Stimulated activated effector memory CD8-positive, alpha-beta T cell treated with anti-CD3 and anti-CD28 coated beads, Interleukin-12 subunit alpha, Interleukin-12 subunit beta, amount 100 ng/mL, for 72 hours (primary cell): ENCODE data around the gene CALML5.
A peak's percentile ranks its signal among the peaks of the same experiment; 100 is the strongest.

Experiments used
- ATAC-seq: fragments of 150-1000 bp; cut with Tn5 transposase; 2 replicates; pipeline ENCODE4 v1.10.0; 2021
- DNase-seq, 2 donors: peaks; one replicate each; pipeline ENCODE4 v3.0.0; 2021 to 2022; ENCODE audit warnings: low spot score in 2 of 2
- H3K27ac Mint-ChIP-seq: one replicate; pipeline ENCODE4 v1.8.0; 2022; ENCODE audit warnings: mild to moderate bottlenecking, mixed read lengths
- H3K36me3 Mint-ChIP-seq: one replicate; pipeline ENCODE4 v1.8.0; 2022; ENCODE audit warnings: mild to moderate bottlenecking, mixed read lengths
- H3K4me1 Mint-ChIP-seq: one replicate; pipeline ENCODE4 v1.8.0; 2022; ENCODE audit warnings: mixed read lengths
- H3K4me3 Mint-ChIP-seq: one replicate; pipeline ENCODE4 v1.8.0; 2022; ENCODE audit warnings: mild to moderate bottlenecking, mixed read lengths
- H3K9me3 Mint-ChIP-seq: one replicate; pipeline ENCODE4 v1.8.0; 2022; ENCODE audit warnings: mixed read lengths

Gene CALML5

DNA sequence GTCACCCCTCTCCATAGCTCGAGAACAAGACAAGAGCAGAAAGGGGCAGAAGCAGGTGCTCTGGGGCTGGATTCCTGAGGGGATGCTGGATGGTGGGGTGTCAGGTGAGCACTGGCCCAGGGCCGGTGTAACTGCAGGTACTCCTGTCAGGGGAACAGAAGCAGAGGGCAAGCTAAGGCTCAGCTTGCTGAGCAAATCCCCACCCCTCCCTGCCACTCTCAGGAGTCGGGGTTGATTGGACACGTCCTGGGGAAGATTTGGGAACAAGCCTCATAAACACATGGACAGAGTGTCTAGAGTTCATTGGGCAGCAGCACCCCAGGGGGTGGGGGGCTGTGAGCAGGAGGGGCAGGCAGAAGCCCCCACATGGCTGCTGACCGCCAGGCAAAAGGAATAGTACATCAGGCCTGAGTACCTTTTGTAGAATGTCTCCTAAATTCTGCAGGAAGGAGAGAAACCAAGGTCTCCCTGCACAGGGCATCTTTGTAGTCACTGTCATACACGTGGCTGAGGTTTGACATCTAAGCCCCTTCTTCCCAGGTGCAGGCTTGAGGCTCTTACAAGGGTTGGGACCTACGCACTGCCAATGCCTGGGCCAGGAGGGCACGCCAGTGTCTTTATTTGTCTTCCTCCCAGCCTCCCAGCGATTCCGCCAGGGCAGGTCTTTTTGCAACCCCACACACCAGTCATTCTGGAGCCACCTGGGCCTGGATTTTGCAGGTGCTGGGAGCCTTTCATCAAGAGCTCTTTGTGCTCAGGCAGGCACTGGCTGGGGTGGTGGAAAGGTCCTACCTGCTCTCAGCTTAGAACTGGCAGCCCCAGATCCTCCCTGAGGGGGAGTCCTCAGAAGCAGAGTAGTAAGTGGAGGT lies 28.2 kb upstream of the CALML5 start:
- H3K4me3 Mint-ChIP-seq, result no peak overlapping the region
- H3K27ac Mint-ChIP-seq, result no peak overlapping the region
- no peaks in the 10 kb centered on the region for H3K36me3 Mint-ChIP-seq
- DNase-seq, result no peak
- ATAC-seq, result no peak
- H3K4me1 Mint-ChIP-seq, result no peaks in the 10 kb centered on the region
- no peaks in the 10 kb centered on the region for H3K9me3 Mint-ChIP-seq

DNA sequence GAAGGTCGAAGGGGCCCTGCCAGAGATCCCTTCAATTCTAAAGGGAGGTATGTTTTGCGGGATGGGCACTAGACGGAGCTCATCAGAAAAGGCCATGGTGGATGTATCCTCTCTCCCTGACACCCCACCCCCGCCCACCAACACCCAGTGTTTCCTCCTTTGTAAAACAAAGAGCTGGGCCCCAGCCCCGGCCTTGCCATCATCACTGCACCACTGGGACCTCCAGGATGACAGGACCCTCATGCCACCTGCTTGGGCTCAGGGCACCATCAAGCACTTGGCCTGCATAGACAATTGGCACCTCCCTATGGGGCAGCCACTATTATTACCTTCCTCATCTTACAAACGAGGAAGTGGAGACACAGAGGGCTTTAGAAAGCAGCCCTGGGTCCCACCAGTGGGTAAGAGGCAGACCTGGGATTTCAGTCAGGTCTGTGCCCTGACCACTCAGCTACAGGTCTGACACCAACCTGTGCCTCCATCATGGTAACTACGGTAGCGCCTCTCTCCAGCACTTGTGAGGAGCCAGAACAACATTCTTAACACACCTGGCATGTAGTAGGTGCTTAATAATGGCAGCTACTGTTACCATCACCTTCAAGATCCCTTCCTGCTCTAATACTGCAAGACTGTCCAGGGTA lies 27.4 kb upstream of the CALML5 start:
- no peak for ATAC-seq
- H3K4me3 Mint-ChIP-seq, result no peak overlapping the region
- H3K27ac Mint-ChIP-seq, result no peak overlapping the region
- H3K4me1 Mint-ChIP-seq, result no peaks in the 10 kb centered on the region
- H3K36me3 Mint-ChIP-seq, result no peaks in the 10 kb centered on the region
- no peak for DNase-seq
- no peaks in the 10 kb centered on the region for H3K9me3 Mint-ChIP-seq

DNA sequence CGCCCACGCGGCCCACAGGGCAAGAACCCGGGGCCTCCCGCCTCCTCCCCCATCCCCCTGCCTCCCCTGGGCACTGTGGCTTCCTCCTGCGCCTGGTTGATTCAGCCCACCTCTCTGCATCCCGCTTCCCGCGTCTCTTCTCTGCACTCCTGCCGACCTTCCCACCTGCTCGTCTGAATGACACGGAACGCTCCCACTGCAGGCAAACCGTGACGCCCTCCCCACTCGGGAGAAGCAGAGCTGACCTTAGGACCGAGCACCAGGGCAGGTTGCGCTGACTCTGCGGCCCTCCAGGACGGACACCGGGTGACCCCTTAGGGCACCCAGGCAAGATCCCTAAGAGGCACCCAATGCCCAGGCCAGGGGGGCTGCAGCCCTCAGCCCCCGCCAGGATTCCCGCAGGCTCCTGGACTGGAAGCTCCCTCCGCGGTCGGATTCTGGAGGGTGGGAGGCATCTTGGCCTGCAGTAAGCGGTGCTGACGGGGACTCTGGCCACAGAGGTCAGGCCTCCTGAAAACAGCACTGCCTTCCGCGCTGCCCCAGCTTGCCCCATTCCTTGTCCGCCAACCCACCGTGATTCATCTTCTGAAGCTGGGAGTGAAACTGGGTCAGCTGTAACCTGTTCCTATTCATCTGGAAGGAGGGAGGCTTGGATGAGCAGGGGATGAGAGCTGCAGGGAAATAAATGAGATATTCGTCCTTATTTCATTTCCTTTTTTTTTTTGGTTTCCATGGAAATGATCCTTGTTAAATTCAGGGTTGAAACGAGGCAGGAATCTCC lies 26.4 kb upstream of the CALML5 start:
- H3K4me3 Mint-ChIP-seq, result no peak overlapping the region
- H3K36me3 Mint-ChIP-seq, result no peaks in the 10 kb centered on the region
- H3K27ac Mint-ChIP-seq, result no peak overlapping the region
- no peak for DNase-seq
- no peaks in the 10 kb centered on the region for H3K9me3 Mint-ChIP-seq
- no peak for ATAC-seq
- no peaks in the 10 kb centered on the region for H3K4me1 Mint-ChIP-seq

DNA sequence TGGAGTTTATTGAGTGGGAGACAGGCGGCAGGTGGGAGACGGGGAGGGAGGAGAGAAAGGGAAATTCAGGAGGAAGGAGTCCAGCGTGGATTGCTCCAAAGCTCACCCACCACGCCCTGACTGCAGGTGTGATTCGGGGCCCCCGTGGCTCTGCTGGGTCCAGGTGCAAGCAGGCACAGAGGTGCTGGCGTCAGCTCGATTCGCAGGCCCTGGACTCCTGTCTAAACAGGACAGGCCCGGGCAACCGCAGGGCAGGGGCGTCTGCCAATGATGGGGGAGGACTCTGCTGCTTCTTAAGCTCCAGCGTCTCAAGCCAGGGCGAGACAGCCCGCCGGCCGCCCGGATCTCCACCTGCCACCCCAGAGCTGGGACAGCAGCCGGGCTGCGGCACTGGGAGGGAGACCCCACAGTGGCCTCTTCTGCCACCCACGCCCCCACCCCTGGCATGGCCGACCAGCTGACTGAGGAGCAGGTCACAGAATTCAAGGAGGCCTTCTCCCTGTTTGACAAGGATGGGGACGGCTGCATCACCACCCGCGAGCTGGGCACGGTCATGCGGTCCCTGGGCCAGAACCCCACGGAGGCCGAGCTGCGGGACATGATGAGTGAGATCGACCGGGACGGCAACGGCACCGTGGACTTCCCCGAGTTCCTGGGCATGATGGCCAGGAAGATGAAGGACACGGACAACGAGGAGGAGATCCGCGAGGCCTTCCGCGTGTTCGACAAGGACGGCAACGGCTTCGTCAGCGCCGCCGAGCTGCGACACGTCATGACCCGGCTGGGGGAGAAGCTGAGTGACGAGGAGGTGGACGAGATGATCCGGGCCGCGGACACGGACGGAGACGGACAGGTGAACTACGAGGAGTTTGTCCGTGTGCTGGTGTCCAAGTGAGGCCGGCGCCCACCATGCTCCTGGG lies 25.5 kb upstream of the CALML5 start, which contains the start of gene CALML3:
CALML3 (plus strand) TSS at position 321 of the 920 bp plus-strand sequence; CDS start at position 446, 125 bp downstream.
- Mint-ChIP-seq H3K27ac (no peak within 1 kb of the TSS), H3K9me3 (no peaks in the 10 kb centered on the region)
- no peak for ATAC-seq

DNA sequence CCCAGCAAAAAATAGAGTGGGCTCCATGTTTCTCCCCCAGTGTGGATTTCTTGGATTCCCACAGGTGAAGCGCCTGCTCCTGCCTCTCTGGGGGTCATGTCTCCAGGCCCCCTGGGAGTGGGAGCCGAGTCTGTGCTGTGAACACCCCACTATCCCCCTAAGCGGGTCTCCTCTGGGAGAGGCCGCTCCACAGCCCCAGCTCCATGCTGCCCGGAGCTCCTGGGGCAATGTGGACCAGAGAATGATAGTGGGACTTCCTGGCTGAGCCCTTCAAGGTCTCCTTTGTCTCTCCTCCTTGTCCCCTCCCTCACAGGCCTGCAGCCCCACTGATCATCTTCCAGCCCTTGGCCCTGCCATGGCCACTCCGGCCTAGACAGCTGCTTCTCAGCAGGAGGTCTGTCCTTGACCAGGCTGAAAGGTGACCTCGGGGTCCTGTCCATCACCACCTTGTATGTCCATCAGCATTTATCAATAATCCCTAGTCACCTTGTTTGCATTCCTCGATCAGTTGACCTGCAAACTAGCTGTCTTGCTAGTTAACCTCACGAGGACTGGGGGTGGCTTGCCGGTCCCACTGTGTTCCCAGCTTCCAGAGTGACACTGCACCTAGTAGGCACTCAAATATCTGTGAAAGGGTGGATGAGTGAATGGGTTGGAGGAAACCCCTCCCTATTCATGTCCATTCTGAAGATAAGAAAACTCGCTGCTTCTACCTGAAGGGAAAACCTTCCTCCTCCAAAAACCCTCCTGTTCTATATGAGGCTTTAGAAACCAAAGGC lies 24.6 kb upstream of the CALML5 start:
- no peaks in the 10 kb centered on the region for H3K9me3 Mint-ChIP-seq
- H3K36me3 Mint-ChIP-seq, result no peaks in the 10 kb centered on the region
- H3K4me1 Mint-ChIP-seq, result no peaks in the 10 kb centered on the region
- DNase-seq (no peak), ATAC-seq (no peak)
- H3K4me3 Mint-ChIP-seq, result no peak overlapping the region
- H3K27ac Mint-ChIP-seq, result no peak overlapping the region

More for the DNA sequence above, 25.5 kb upstream of the CALML5 start, which contains the start of gene CALML3:
- DNase-seq, result no peak
- H3K4me3 Mint-ChIP-seq, result no peak within 1 kb of the TSS
- H3K4me1 Mint-ChIP-seq, result no peaks in the 10 kb centered on the region
- H3K36me3 Mint-ChIP-seq, result no peaks in the 10 kb centered on the region

DNA sequence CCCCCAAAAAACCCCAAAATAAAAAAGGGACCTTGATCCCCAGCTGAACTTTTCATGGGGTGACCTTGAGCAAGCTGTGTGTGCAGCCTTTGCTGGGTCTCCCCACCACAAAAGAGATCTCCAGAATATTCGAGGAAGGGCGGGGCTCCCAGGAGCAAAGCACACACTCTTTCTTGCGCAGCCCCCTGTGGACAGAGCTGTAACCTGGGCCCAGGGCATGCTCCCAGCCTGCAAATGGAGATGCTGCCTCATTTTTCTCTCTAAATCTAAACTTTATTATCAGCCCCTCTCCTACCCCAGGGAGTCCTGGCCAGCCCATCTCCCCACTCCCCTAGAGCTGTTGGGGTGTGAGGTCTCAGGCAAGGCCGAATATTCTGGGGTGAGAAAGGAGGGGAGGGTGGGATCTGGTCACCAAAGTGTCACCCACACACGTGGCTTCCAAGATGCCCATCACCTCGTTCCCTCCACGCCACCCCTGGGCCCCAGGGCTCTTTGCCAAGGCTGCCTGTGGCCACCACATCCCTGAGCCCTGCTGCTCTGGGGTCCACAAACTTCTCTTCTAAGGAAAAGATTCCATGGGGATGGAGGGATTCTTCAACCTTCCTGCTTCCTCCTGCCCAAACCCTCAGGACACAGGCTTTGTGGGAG lies 23.7 kb upstream of the CALML5 start:
- ATAC-seq (no peak), DNase-seq (no peak)
- Mint-ChIP-seq H3K36me3 (no peaks in the 10 kb centered on the region), H3K27ac (no peak overlapping the region), H3K9me3 (no peaks in the 10 kb centered on the region), H3K4me1 (no peaks in the 10 kb centered on the region), H3K4me3 (no peak overlapping the region)

DNA sequence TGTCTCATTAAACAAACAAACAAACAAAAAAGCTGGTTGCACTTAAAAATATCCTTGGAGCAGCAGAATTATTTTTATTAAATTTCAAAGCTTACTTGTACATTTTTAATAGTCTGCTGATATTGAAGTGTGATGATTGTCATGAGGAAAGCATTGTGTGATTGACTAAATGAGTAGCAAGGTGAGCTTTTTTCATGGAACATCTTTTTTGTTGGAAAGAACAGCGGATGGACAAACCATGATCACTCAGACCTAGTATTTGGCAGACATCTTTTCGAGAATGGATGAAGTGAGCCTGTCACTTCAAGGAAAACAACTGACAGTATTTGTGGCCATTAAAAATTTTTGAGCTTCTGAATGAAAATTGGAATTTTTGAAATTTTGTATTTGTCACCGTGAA lies 19.7 kb upstream of the CALML5 start:
- no peaks in the 10 kb centered on the region for H3K9me3 Mint-ChIP-seq
- H3K4me3 Mint-ChIP-seq, result no peak overlapping the region
- DNase-seq (no peak), ATAC-seq (no peak)
- no peaks in the 10 kb centered on the region for H3K36me3 Mint-ChIP-seq
- no peak overlapping the region for H3K27ac Mint-ChIP-seq
- H3K4me1 Mint-ChIP-seq, result no peaks in the 10 kb centered on the region

DNA sequence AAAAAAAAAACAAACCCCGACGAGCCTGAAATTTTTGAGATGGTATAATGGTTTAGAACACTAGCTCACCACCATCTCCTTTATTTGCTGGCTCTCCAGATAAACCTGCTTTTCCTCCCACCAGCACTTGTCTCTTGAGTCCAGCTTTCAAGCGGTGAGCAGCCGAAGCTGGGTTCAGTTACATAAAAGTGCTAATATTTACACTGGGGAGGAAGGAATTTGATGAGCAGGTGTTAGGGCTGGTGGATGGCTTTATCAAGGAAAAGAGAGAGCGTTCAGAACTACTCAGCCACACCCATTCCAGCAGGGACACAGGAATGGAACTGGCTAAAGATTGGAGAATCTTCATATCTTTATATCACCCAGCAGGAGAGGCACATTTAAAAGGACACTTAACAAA lies 18.8 kb upstream of the CALML5 start:
- Mint-ChIP-seq H3K4me3 (no peak overlapping the region), H3K27ac (no peak overlapping the region), H3K4me1 (no peaks in the 10 kb centered on the region), H3K36me3 (no peaks in the 10 kb centered on the region), H3K9me3 (no peaks in the 10 kb centered on the region)
- ATAC-seq (no peak), DNase-seq (no peak)

DNA sequence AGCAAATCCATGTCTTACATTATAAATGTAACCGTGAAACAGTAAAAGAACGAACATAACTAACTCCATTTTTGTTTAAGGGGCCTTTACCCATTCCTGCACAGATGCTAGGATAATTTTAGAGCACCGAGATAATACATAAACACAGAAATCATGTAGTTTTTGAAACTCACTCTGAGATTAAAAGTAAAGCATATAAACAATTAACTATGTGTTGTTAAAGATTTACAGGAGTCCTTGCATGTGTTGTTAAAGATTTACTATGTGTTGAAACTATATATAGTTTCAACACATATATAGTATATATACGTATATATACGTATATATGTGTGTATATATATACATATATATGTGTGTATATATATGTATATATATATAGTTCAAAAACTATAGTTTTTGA lies 18.2 kb upstream of the CALML5 start:
- H3K4me3 Mint-ChIP-seq, result no peak overlapping the region
- ATAC-seq, result no peak
- no peaks in the 10 kb centered on the region for H3K36me3 Mint-ChIP-seq

DNA sequence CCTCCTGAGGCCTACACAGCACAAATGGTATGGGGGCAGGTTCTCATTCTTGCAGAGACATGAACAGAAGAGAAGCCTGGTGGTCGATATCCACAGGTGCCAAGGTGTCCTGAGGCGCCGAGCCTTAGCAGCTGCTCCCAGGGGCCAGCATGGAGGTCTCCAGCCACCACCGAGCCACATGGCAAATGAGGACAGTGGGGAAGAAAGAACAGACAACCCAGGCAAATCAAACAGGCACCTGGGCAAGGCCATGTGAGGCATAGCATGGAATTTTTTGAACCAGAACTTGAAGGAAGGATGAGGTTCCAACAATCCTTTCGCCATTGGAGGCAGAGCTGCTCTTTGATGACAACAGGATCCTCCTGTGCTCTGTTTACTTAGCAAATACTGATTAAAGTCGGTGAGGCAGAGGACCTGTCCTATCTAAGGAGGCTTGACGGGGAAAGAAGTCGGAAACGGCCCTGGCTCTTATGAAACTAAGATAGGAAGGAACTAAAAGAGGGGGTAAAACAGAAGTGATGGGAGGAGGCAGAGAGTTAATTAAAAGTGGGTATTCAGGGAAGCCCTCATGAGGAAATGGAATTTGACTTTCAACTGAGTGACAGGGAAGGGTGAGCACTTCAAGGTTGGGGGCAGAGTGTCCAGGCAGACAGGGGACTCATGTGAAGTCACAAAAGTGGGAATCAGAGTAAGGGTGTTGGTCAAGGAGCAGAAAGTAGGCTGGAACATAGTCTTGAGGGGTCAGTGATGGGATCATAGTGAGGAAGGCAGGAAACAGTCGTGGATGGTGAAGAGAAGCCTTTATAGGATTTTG lies 16.8 kb upstream of the CALML5 start:
- DNase-seq (no peak), ATAC-seq (no peak)
- H3K27ac Mint-ChIP-seq, result no peak overlapping the region
- no peaks in the 10 kb centered on the region for H3K36me3 Mint-ChIP-seq
- no peaks in the 10 kb centered on the region for H3K9me3 Mint-ChIP-seq
- H3K4me3 Mint-ChIP-seq, result no peak overlapping the region
- H3K4me1 Mint-ChIP-seq, result no peaks in the 10 kb centered on the region

More for the DNA sequence above, 18.2 kb upstream of the CALML5 start:
- Mint-ChIP-seq H3K9me3 (no peaks in the 10 kb centered on the region), H3K27ac (no peak overlapping the region), H3K4me1 (no peaks in the 10 kb centered on the region)
- DNase-seq, result no peak

DNA sequence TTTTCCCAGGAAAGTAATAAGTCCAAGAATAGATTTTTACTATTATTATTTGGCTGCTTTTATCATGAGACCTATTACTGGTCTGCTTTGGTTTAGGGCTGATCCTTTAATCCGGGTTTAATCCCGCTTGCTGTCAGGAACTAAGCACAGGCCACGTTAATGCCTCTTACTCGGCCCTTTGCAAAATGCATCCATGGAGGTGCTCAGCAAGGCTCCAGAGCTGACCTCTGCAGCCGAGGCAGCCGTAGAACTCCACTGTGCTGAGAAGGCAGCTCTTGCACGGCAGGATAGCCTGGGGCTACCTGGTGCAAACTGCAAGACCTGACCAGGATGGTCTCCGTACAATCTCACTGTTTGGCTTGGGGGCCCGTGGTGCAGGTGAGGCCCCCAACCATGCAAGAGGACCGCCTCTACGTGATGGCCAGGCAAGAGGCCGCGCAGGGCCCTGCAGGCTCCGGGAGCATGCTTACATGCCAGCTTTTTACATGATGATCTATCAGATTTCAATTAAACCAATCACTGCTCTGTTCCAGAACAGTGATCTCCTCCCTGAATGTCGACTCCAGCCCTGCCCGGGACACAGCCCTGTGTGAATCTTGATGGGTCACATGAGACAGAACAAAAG lies 15.0 kb upstream of the CALML5 start:
- DNase-seq, result no peak
- Mint-ChIP-seq H3K4me1 (no peaks in the 10 kb centered on the region), H3K27ac (no peak overlapping the region), H3K4me3 (no peak overlapping the region), H3K9me3 (no peaks in the 10 kb centered on the region), H3K36me3 (no peaks in the 10 kb centered on the region)
- no peak for ATAC-seq

DNA sequence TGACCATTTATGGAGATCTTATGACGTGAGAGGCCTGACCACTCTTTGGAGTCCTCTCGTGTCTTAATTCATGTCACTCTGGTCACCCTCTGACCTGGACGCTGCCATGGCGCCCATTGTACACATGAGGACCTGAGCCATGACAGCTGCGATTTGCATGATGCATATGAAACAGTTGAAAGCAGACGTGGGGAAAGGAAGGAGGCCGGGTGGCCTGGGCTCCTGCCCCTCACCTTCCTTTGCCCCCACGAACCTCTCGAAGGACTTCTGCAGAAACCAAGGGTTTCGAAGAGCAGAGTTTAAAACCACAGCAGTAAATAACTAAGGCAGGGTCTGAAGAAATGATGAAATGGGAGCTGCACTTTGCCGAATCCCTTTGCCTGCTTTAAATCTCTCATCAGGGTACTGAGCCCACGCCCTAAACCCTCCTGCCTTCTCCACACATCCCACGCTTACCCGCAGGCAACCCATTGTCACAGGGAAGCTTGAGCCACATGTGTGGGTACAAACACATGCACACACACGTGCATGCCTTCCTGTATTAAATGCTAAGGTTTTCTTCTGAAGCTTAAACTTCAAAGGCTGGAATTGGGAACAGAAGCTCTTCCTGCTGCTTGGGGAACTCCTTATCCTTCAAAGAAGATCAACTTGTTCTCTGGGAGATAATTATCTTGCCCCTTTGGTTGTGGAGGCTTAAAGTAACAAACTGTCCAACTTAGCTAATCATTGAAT lies 13.7 kb upstream of the CALML5 start:
- no peak overlapping the region for H3K4me3 Mint-ChIP-seq
- no peaks in the 10 kb centered on the region for H3K9me3 Mint-ChIP-seq
- H3K4me1 Mint-ChIP-seq, result no peaks in the 10 kb centered on the region
- DNase-seq (no peak), ATAC-seq (peak; percentile 45)
- H3K36me3 Mint-ChIP-seq, result no peaks in the 10 kb centered on the region
- H3K27ac Mint-ChIP-seq, result no peak overlapping the region
